Left lung (tissue), 10 donors: ENCODE data around the gene IGF2BP2. TPM values are rescaled to one million over a fixed set of nuclear protein-coding genes. Genes with fewer than 3 reads are reported as not detected.
"Not testable (repeated sequence)": the region's sequence is repeated elsewhere in the genome, so short reads cannot be mapped to it uniquely, and the experiment has no call there.

ENCODE experiments used
- ATAC-seq: fragments of 200-7000 bp; cut with Tn5 transposase; one replicate; pipeline ENCODE4 v1.9.1; 2020; ENCODE audit warnings: moderate library complexity
- DNase-seq, 4 donors: peaks; one replicate each; pipeline ENCODE4 v3.0.0-alpha.2; 2013 to 2020
- H3K27ac ChIP-seq, 2 donors: fragments of 200-600 bp; sonication (generic) in 1 of 2; one replicate each; pipeline versions ENCODE4 v1.5.0 to v1.8.0; 2020 to 2021
- H3K27me3 ChIP-seq, 2 donors: fragments of 200-600 bp; sonication (generic) in 1 of 2; one replicate each; pipeline versions ENCODE4 v1.5.0 to v1.8.0; 2020 to 2021
- H3K36me3 ChIP-seq, 2 donors: fragments of 200-600 bp; sonication (generic) in 1 of 2; one replicate each; pipeline versions ENCODE4 v1.5.0 to v1.8.0; 2020 to 2021
- H3K4me1 ChIP-seq, 2 donors: fragments of 200-600 bp; one replicate each; pipeline ENCODE4 v1.8.0; 2021
- H3K4me3 ChIP-seq, 2 donors: fragments of 200-600 bp; sonication (generic) in 1 of 2; one replicate each; pipeline versions ENCODE4 v1.5.0 to v1.8.0; 2020 to 2021; ENCODE audit warnings: mild to moderate bottlenecking in 1 of 2
- H3K9me3 ChIP-seq, 2 donors: fragments of 200-600 bp; sonication (generic) in 1 of 2; one replicate each; pipeline versions ENCODE4 v1.5.0 to v1.8.0; 2020 to 2021
- CTCF ChIP-seq, 2 donors: fragments of 200-600 bp; sonication (generic) in 1 of 2; IDR thresholded peaks; one replicate each; pipeline versions ENCODE4 v1.5.0 to v1.8.0; 2021; ENCODE audit warnings: antibody characterized with exemption in 2 of 2
- intact Hi-C, 2 donors: fragments of 100-400 bp; cut with DNase I; formaldehyde crosslinking; loops; one replicate each; pipeline versions ENCODE4 v1.11.2 to v1.14.2; 2022
- polyA plus RNA-seq, 6 donors: library from polyadenylated mRNA; unstranded; fragments of 120-200 nt; gene quantifications; one replicate each; pipeline ENCODE4 v1.2.1, GENCODE V29; 2013; ENCODE audit not compliant: insufficient read length in 6 of 6
- total RNA-seq, 2 donors: library from RNA; stranded (reverse); fragmentation: NEBNext Ultra II Directional; extraction: Animal tissue kit (Norgen Biotek cat#: 25700); gene quantifications; one replicate each; pipeline ENCODE4 v1.2.1, GENCODE V29; 2021
- donor health status: DM: no; HTN: yes; CAD: no.
- donor health status: DM: no; HTN: no; CAD: no.

The IGF2BP2 gene
- total and polyA plus RNA-seq, 8 donors, result 16.8 to 78.9 (median 67.7) TPM

- DNase-seq (peak in 1 of 4 donors; percentile 13), ATAC-seq (no peak)
- Histone ChIP-seq H3K9me3 (no peaks in the 10 kb centered on the region), H3K27me3 (peaks cover 0 to 1% of the 10 kb centered on the region in 2 donors), H3K36me3 (no peaks in the 10 kb centered on the region), H3K4me3 (no peak overlapping the region), H3K4me1 (peaks cover 0 to 25% of the 10 kb centered on the region in 2 donors), H3K27ac (no peak overlapping the region)
- TF ChIP-seq CTCF (IDR thresholded peaks at IDR 0.05), result no peak
- intact Hi-C loops, result no loop called here
Measured at GRCh38 chr3:185813205-185813604, 11.6 kb downstream of the IGF2BP2 start.

DNA sequence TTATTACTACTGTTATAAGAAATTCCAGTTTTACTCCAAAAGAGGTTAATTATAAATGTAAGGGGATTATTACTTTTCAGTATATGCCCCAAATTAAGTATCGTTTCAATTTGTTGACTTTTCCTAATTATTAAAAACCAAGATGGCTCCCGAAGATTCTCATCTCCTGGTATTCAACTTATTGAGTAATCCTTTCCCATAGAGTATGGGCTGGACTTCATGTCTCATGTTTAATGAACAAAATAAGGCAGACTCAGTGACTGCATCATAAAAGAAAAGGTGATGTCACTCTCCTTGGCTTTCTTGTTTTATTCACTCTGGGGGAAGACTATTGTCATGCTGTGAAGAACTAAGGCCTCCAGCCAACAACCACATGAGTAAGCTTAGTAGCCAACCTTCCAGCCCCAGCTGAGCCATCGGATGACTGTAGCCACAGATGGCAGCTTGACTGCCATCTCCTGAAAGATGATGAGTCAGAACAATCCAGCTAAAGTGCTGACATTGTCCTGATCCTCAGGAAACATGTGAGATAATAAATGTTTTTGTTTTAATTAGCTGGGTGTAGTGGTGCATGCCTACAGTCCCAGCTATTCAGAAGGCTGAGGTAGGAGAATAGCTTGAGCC lies 17.3 kb downstream of the IGF2BP2 start:
- intact Hi-C loops, result no loop called here
- TF ChIP-seq CTCF (IDR thresholded peaks at IDR 0.05), result no peak
- ATAC-seq, result no peak

DNA sequence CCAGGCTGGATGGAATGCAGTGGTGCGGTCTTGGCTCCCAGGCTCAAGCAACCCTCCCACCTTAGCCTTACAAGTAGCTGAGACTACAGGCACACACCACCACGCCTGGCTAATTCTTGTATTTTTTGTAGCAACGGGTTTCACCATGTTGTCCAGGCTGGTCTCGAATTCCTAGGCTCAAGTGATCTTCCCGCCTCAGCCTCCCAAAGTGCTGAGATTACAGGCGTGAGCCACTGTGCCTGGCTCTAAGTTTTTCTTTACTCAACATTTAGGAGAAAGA lies 26.1 kb downstream of the IGF2BP2 start:
- H3K4me3 ChIP-seq, H3K27me3 ChIP-seq, H3K36me3 ChIP-seq, DNase-seq, ATAC-seq, H3K27ac ChIP-seq, intact Hi-C loops, H3K9me3 ChIP-seq: not testable (repeated sequence)
- H3K4me1 ChIP-seq, result peaks cover 0 to 17% of the 10 kb centered on the region in 2 donors

More for the DNA sequence above, 17.3 kb downstream of the IGF2BP2 start:
- Histone ChIP-seq H3K27ac (no peak overlapping the region), H3K4me3 (no peak overlapping the region), H3K4me1 (no peaks in the 10 kb centered on the region), H3K36me3 (no peaks in the 10 kb centered on the region), H3K9me3 (no peaks in the 10 kb centered on the region), H3K27me3 (no peaks in the 10 kb centered on the region)
- DNase-seq, result no peak

GRCh38 chr3:185797993-185798830 lies 26.6 kb downstream of the IGF2BP2 start:
- no peaks in the 10 kb centered on the region for H3K36me3 ChIP-seq

GRCh38 chr3:185797108-185797881 lies 27.5 kb downstream of the IGF2BP2 start:
- intact Hi-C loops, result no loop called here
- Histone ChIP-seq H3K36me3 (no peaks in the 10 kb centered on the region), H3K4me3 (no peak overlapping the region), H3K27ac (no peak overlapping the region), H3K27me3 (no peaks in the 10 kb centered on the region), H3K9me3 (no peaks in the 10 kb centered on the region), H3K4me1 (peaks cover 0 to 17% of the 10 kb centered on the region in 2 donors)
- no peak for TF ChIP-seq CTCF (IDR thresholded peaks at IDR 0.05)
- ATAC-seq (peak; percentile 28), DNase-seq (no peak)

More at GRCh38 chr3:185797993-185798830, 26.6 kb downstream of the IGF2BP2 start:
- Histone ChIP-seq H3K9me3 (no peaks in the 10 kb centered on the region), H3K27me3 (no peaks in the 10 kb centered on the region), H3K4me1 (peaks cover 0 to 17% of the 10 kb centered on the region in 2 donors), H3K4me3 (no peak overlapping the region), H3K27ac (no peak overlapping the region)
- ATAC-seq (no peak), DNase-seq (no peak)
- TF ChIP-seq CTCF (IDR thresholded peaks at IDR 0.05), result no peak
- intact Hi-C loops, result no loop called here
